Measurements from ENCODE around the gene UBE2K. TPM values are rescaled to one million over a fixed set of nuclear protein-coding genes. Genes with fewer than 3 reads are reported as not detected.
"Not testable (repeated sequence)": the region's sequence is repeated elsewhere in the genome, so short reads cannot be mapped to it uniquely, and the experiment has no call there.

Gene UBE2K
- total RNA-seq, 2 experiments from 2014 or later: 69.5 to 77.1 TPM

DNA sequence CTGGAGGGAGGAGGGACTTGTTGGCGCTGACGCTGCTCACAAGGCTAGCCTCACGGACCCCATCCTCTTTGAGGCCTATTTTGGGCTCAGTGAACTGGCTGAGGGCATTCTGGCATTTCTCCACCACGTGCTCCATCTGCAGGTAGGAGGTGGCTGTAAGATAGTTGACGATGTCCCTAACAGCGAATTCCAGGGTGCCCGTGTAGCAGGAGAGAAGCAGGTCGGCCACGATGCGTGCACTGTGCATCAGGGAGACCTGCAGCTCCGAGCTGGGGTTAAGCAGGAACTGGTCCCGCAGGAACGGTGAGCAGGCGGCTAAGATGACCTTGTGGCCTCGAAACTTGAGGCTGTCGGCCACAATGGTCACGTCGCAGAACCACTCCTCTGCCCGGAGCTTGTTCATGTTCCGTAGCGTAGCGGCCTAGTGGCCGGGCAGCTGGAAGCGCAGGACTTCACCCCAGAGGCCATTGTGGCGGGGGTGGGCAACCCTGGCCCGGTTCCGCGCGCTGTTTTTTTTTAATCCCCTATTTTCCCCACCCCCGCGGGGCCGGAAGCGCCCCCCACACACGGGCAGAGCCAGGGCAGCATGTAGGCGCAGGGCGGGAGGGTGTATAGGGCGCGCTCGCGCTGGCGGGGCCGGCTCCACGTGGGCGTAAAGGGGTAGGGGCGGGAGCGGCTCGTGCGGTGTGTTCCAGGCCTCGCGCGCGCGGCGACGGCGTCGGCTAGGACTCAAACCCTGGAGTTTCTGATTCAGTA, 73.2 kb downstream of the UBE2K start:
- DNase-seq (no peak), ATAC-seq (no peak)
- Mint-ChIP-seq H3K27me3 (no peaks in the 10 kb centered on the region), H3K27ac (no peak overlapping the region), H3K4me3 (no peak overlapping the region), H3K4me1 (ENCODE audit: low read depth) (no peaks in the 10 kb centered on the region), H3K36me3 (ENCODE audit: low read depth) (peaks cover 22% of the 10 kb centered on the region), H3K9me3 (no peaks in the 10 kb centered on the region)
- intact Hi-C loops (cut with micrococcal nuclease): no loop called here
- POLR2A ChIA-PET: no interaction called here
- TF ChIP-seq, protein P1, sequence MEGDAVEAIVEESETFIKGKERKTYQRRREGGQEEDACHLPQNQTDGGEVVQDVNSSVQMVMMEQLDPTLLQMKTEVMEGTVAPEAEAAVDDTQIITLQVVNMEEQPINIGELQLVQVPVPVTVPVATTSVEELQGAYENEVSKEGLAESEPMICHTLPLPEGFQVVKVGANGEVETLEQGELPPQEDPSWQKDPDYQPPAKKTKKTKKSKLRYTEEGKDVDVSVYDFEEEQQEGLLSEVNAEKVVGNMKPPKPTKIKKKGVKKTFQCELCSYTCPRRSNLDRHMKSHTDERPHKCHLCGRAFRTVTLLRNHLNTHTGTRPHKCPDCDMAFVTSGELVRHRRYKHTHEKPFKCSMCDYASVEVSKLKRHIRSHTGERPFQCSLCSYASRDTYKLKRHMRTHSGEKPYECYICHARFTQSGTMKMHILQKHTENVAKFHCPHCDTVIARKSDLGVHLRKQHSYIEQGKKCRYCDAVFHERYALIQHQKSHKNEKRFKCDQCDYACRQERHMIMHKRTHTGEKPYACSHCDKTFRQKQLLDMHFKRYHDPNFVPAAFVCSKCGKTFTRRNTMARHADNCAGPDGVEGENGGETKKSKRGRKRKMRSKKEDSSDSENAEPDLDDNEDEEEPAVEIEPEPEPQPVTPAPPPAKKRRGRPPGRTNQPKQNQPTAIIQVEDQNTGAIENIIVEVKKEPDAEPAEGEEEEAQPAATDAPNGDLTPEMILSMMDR (IDR thresholded peaks at IDR 0.05): no peak
- CTCF ChIA-PET: no interaction called here

- DNase-seq; H3K4me1 Mint-ChIP-seq (ENCODE audit: low read depth); H3K4me3 Mint-ChIP-seq; intact Hi-C loops (cut with micrococcal nuclease); POLR2A ChIA-PET; ATAC-seq; CTCF ChIA-PET; H3K27me3 Mint-ChIP-seq; H3K36me3 Mint-ChIP-seq (ENCODE audit: low read depth); H3K9me3 Mint-ChIP-seq; H3K27ac Mint-ChIP-seq: not testable (repeated sequence)
These were observed 84.1 kb downstream of the UBE2K start for GRCh38 chr4:39781988-39782387.

GRCh38 chr4:39785083-39785482, 87.1 kb downstream of the UBE2K start:
- no peaks in the 10 kb centered on the region for H3K4me1 Mint-ChIP-seq (ENCODE audit: low read depth)
- H3K27me3 Mint-ChIP-seq: no peaks in the 10 kb centered on the region
- intact Hi-C loops (cut with micrococcal nuclease): no loop called here
- no peak for DNase-seq
- peaks cover 3% of the 10 kb centered on the region for H3K36me3 Mint-ChIP-seq (ENCODE audit: low read depth)
- no peaks in the 10 kb centered on the region for H3K9me3 Mint-ChIP-seq
- TF ChIP-seq, protein P1 (IDR thresholded peaks at IDR 0.05): no peak
- ChIA-PET POLR2A (no interaction called here), CTCF (no interaction called here)
- H3K4me3 Mint-ChIP-seq: no peak overlapping the region
- no peak for ATAC-seq
- no peak overlapping the region for H3K27ac Mint-ChIP-seq

GRCh38 chr4:39786838-39787237, 88.9 kb downstream of the UBE2K start:
- H3K4me3 Mint-ChIP-seq: no peak overlapping the region
- intact Hi-C loops (cut with micrococcal nuclease): no loop called here
- TF ChIP-seq, protein P1 (IDR thresholded peaks at IDR 0.05): no peak
- no peak overlapping the region for H3K27ac Mint-ChIP-seq
- no peaks in the 10 kb centered on the region for H3K4me1 Mint-ChIP-seq (ENCODE audit: low read depth)
- DNase-seq (no peak), ATAC-seq (no peak)
- H3K9me3 Mint-ChIP-seq: no peaks in the 10 kb centered on the region
- H3K27me3 Mint-ChIP-seq: no peaks in the 10 kb centered on the region
- ChIA-PET CTCF (no interaction called here), POLR2A (no interaction called here)
- no peaks in the 10 kb centered on the region for H3K36me3 Mint-ChIP-seq (ENCODE audit: low read depth)

DNA sequence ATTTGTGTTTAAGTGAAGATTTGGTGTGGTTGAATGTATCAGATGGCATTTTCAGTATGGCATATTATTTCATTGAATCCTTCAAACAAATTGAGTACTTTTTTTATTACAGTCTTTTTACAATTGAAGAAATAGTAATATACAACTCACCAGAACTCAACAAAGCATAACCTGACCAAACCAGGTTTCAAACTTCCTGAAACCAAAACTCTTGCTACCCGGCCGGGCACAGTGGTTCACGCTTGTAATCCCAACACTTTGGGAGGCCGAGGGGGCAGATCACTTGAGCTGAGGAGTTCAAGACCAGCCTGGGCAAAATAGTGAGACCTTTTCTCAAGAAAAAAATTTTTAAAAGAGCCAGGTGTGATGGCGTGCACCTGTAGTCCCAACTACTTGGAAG, 94.2 kb downstream of the UBE2K start:
- H3K36me3 Mint-ChIP-seq (ENCODE audit: low read depth): no peaks in the 10 kb centered on the region
- DNase-seq (no peak), ATAC-seq (no peak)
- CTCF ChIA-PET: no interaction called here
- H3K4me3 Mint-ChIP-seq: no peak overlapping the region
- TF ChIP-seq, protein P1 (IDR thresholded peaks at IDR 0.05): no peak
- H3K27me3 Mint-ChIP-seq: no peaks in the 10 kb centered on the region
- POLR2A ChIA-PET: no interaction called here
- intact Hi-C loops (cut with micrococcal nuclease): no loop called here
- H3K27ac Mint-ChIP-seq: no peak overlapping the region
- H3K9me3 Mint-ChIP-seq: no peaks in the 10 kb centered on the region
- no peaks in the 10 kb centered on the region for H3K4me1 Mint-ChIP-seq (ENCODE audit: low read depth)
